NT2/D1 (cell line): ENCODE results near the gene UBE2C.
A peak's percentile ranks its signal among the peaks of the same experiment; 100 is the strongest.

ENCODE experiments used
- DNase-seq: peaks from one replicate; pipeline ENCODE4 v3.0.0-alpha.2; 2011; ENCODE audit warnings: low read depth, low spot score
- H3K27me3 ChIP-seq: 2 replicates; pipeline ENCODE4 v1.6.0; 2011; ENCODE audit warnings: mild to moderate bottlenecking; ENCODE audit not compliant: insufficient read length, insufficient read depth
- H3K36me3 ChIP-seq: 2 replicates; pipeline ENCODE4 v1.6.1; 2011; ENCODE audit warnings: mild to moderate bottlenecking, low read length, mixed read lengths; ENCODE audit not compliant: insufficient read depth, insufficient read length
- H3K4me1 ChIP-seq: 2 replicates; pipeline ENCODE4 v1.5.1; 2011; ENCODE audit not compliant: insufficient read depth, insufficient read length
- H3K4me3 ChIP-seq: 2 replicates; pipeline ENCODE4 v1.5.1; 2011; ENCODE audit warnings: low read depth; ENCODE audit not compliant: insufficient read length
- H3K9ac ChIP-seq: 2 replicates; pipeline ENCODE4 v1.6.0; 2011; ENCODE audit warnings: low read depth; ENCODE audit not compliant: insufficient read length
- H3K9me3 ChIP-seq: 2 replicates; pipeline ENCODE4 v1.5.1; 2011; ENCODE audit warnings: mild to moderate bottlenecking, low read length; ENCODE audit not compliant: insufficient read depth
- SUZ12 ChIP-seq: IDR thresholded peaks from 2 replicates; pipeline ENCODE4 v1.6.1; 2011; ENCODE audit not compliant: insufficient read length, insufficient read depth; ENCODE audit errors: extremely low read depth
- YY1 ChIP-seq: IDR thresholded peaks from 2 replicates; pipeline ENCODE4 v1.6.1; 2011; ENCODE audit not compliant: insufficient read length, insufficient read depth
- ZNF274 ChIP-seq: IDR thresholded peaks from 2 replicates; pipeline ENCODE4 v1.6.1; 2011; ENCODE audit warnings: mild to moderate bottlenecking, low read depth, low read length

The UBE2C gene

DNA sequence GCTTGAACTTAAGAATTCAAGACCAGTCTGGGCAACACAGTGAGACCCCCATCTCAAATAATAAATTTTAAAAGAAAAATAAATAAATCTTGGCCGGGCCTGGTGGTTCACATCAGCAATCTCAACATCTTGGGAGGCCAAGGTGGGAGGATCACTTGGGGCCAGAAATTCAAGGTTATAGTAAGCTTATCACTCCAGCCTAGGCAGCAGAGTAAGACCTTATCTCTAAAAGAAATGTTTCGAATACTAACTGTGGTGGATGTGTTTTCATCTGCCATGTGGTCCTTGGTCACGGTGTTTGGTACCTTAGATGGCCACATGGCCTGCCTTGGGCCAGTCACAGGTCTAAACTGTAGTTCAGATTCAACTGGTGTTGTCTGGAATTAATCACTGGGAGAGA lies 5.8 kb downstream of the UBE2C start:
- no peak for DNase-seq

GRCh38 chr20:45819466-45819865 lies 7.0 kb downstream of the UBE2C start:
- Histone ChIP-seq H3K9me3 (no peaks in the 10 kb centered on the region), H3K36me3 (peaks cover 30% of the 10 kb centered on the region), H3K4me1 (peaks cover 24% of the 10 kb centered on the region), H3K27me3 (no peaks in the 10 kb centered on the region), H3K4me3 (no peak overlapping the region), H3K9ac (no peak overlapping the region)
- TF ChIP-seq ZNF274 (no peak), SUZ12 (no peak), YY1 (no peak)
- no peak for DNase-seq

More for the DNA sequence above, 5.8 kb downstream of the UBE2C start:
- no peak for TF ChIP-seq YY1
- TF ChIP-seq ZNF274: no peak
- no peak for TF ChIP-seq SUZ12
- H3K36me3 ChIP-seq: peaks cover 42% of the 10 kb centered on the region
- no peak overlapping the region for H3K9ac ChIP-seq
- H3K27me3 ChIP-seq: no peaks in the 10 kb centered on the region
- H3K4me1 ChIP-seq: peaks cover 20% of the 10 kb centered on the region
- H3K4me3 ChIP-seq: no peak overlapping the region
- no peaks in the 10 kb centered on the region for H3K9me3 ChIP-seq

GRCh38 chr20:45821947-45822346 lies 9.5 kb downstream of the UBE2C start:
- Histone ChIP-seq H3K9ac (no peak overlapping the region), H3K4me1 (peaks cover 24% of the 10 kb centered on the region), H3K36me3 (peaks cover 7% of the 10 kb centered on the region), H3K4me3 (no peak overlapping the region), H3K9me3 (no peaks in the 10 kb centered on the region), H3K27me3 (no peaks in the 10 kb centered on the region)
- TF ChIP-seq ZNF274 (no peak), YY1 (no peak), SUZ12 (no peak)
- no peak for DNase-seq

- Histone ChIP-seq H3K9ac (peak overlapping the region; percentile 12), H3K4me3 (no peak overlapping the region), H3K9me3 (no peaks in the 10 kb centered on the region), H3K27me3 (no peaks in the 10 kb centered on the region), H3K36me3 (peaks cover 2% of the 10 kb centered on the region), H3K4me1 (peaks cover 21% of the 10 kb centered on the region)
- DNase-seq: no peak
- TF ChIP-seq ZNF274 (no peak), SUZ12 (no peak), YY1 (no peak)
Measured at GRCh38 chr20:45822857-45823256, 10.4 kb downstream of the UBE2C start.

- DNase-seq: no peak
- H3K9ac ChIP-seq: peak overlapping the region; percentile 63
- no peaks in the 10 kb centered on the region for H3K36me3 ChIP-seq
- no peak for TF ChIP-seq YY1
- no peak for TF ChIP-seq ZNF274
- TF ChIP-seq SUZ12: no peak
- H3K4me1 ChIP-seq: peaks cover 21% of the 10 kb centered on the region
- H3K4me3 ChIP-seq: no peak overlapping the region
- H3K27me3 ChIP-seq: no peaks in the 10 kb centered on the region
- H3K9me3 ChIP-seq: no peaks in the 10 kb centered on the region
Measured at GRCh38 chr20:45823949-45824835, 11.7 kb downstream of the UBE2C start.

DNA sequence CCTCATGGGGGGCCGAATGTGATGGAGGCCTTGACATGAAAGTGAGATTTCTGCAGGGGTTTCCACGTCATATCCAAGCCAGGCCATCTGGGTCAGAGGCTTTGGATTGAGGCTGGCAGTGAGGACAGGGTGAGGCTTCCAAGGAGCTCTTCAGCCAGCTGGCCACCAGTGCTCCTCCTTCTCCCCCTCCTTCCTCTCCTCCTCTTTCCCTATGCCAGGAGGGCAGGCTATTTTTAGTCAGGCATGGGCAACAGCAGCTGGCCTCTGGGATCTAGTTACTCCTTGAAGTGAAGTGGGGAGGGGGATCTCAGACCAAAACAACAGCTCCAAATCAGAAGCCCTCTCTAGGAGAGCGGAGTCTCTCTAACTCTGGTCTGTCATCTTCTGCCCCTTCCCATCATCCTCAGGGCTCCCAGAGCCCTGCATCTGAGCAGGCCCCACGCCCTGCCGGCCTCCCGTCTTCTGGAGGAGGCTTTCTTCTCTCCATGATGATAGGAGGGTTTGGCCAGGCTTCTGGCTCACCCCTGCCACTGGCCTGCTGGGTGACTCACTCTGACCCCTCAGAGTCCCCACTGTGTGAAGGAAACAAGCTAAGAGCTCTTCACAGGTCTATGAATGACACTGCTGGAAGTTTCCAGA lies 14.1 kb downstream of the UBE2C start:
- no peaks in the 10 kb centered on the region for H3K27me3 ChIP-seq
- TF ChIP-seq SUZ12: no peak
- no peak for TF ChIP-seq YY1
- no peak for TF ChIP-seq ZNF274
- peaks cover 21% of the 10 kb centered on the region for H3K4me1 ChIP-seq
- H3K36me3 ChIP-seq: no peaks in the 10 kb centered on the region
- H3K4me3 ChIP-seq: no peak overlapping the region
- H3K9ac ChIP-seq: no peak overlapping the region
- no peaks in the 10 kb centered on the region for H3K9me3 ChIP-seq
- no peak for DNase-seq

DNA sequence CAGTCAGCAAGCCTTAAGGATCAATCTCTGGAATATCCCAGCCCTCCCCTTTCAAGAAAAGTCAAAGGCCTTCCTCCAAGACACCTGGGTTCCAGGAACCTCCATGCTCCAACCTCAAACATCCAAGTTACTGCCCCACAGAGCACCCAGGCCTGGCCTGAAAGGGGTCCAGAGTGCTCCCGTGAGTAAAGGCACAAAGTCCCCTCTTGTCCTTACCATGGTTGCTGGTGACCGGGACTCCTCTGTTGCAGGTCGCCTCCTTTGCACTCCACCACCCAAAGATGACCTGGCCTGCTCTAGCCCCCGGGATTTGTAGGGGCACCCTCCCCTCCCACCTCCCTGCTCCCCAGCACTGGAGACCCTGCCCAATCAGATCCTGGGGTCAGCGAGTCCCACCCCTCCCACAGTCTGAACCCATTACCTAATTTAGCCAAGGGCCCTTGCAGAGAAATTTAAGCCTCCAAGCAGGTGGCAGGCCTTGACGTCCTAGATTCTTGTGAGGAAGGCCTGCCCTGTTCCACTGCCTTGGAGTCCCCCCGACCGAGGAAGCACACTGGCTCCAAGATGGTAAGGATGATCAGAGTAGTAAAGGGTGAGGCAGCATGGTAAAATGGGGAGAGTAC lies 14.7 kb downstream of the UBE2C start, which contains the start of gene TNNC2:
Gene TNNC2 (minus strand): TSS at position 283 of the 623 bp plus-strand sequence. CDS start 64 bp downstream, at position 219.
- peaks cover 18% of the 10 kb centered on the region for H3K4me1 ChIP-seq
- no peak within 1 kb of the TSS for H3K4me3 ChIP-seq
- H3K27me3 ChIP-seq: no peaks in the 10 kb centered on the region
- H3K9me3 ChIP-seq: no peaks in the 10 kb centered on the region
- H3K9ac ChIP-seq: no peak within 1 kb of the TSS
- TF ChIP-seq ZNF274 (no peak), YY1 (no peak)
- H3K36me3 ChIP-seq: no peaks in the 10 kb centered on the region
- DNase-seq: no peak
